ENCODE results near the gene GNB3. TPM values are rescaled to one million over a fixed set of nuclear protein-coding genes. Genes with fewer than 3 reads are reported as not detected.

Gene GNB3
- total and polyA plus RNA-seq, 2 of the 4 experiments (the other 2 are of a cell fraction) = 0.72 to 20.5 TPM

DNA sequence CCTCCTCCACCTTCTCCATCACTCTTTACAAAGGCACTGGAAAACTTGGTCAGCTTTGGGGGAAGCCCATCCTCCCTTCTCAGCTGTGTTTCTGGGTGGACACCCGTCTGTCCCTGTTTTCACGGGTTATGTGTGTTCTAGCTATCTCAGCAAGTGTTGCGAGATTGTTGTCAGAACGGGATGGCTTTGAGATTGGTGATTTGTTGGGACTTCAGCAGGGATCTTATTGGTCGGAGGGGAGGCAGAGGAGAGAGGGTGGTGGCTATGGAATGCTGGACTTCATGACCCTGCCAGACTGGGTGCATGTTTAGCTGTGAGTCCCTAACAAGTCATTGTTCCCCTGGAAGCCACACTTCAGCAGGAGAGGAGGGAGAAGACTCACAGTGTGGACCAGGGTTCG is 13.3 kb downstream of the GNB3 start:
- H3K4me3 ChIP-seq (ENCODE audit: insufficient read depth, low read depth, low read length) = no peak overlapping the region
- POLR2A ChIA-PET (ENCODE audit: unreplicated experiment) = no interaction called here

More for the DNA sequence above, 13.3 kb downstream of the GNB3 start:
- H4K8ac ChIP-seq (ENCODE audit: low read depth in 2 of 2, low read length in 2 of 2) = 0 out of 4 replicates have a peak overlapping the region, but pooled peaks of 1 of the 2 experiments have one; percentile 0
- H3K9me3 ChIP-seq (ENCODE audit: control insufficient read depth, insufficient read depth, low read length) = no peaks in the 10 kb centered on the region
- dilution Hi-C loops (cut with HindIII; ENCODE audit: low sequenced_read_pairs, unreplicated experiment) (no loop called here), intact Hi-C loops (cut with micrococcal nuclease) (no loop called here), in situ Hi-C loops (cut with MboI; ENCODE audit: low sequenced_read_pairs) (no loop called here)
- H3K9ac ChIP-seq (ENCODE audit: low read depth, low read length) = no peak overlapping the region
- no peak overlapping the region for H3K56ac ChIP-seq (ENCODE audit: extremely low read depth, insufficient read depth, low read length)
- H3K36me3 ChIP-seq (ENCODE audit: control insufficient read depth, insufficient read depth, low read length) = peaks cover 40% of the 10 kb centered on the region
- peaks cover 20 to 45% of the 10 kb centered on the region in 2 experiments for H3K79me1 ChIP-seq (ENCODE audit: low read depth in 1 of 2, low read length in 2 of 2)
- H2BK5ac ChIP-seq (ENCODE audit: low read depth, low read length, poor library complexity, severe bottlenecking) = no peak overlapping the region
- H2BK20ac ChIP-seq (ENCODE audit: low read depth, low read length) = no peak overlapping the region
- H3K4me2 ChIP-seq (ENCODE audit: low read depth, low read length) = no peak overlapping the region
- no peak overlapping the region for H2AFZ ChIP-seq (replicated peaks; ENCODE audit: low read length, poor library complexity)
- DNase-seq (no peak), ATAC-seq (ENCODE audit: low read depth) (no peak)
- H4K91ac ChIP-seq (ENCODE audit: insufficient read depth, low read depth, low read length) = no peak overlapping the region
- no peak overlapping the region for H3K27ac ChIP-seq (ENCODE audit: insufficient read depth, low read length)
- H3K9me1 ChIP-seq (ENCODE audit: insufficient read depth, low read length) = no peaks in the 10 kb centered on the region
- H2BK120ac ChIP-seq (ENCODE audit: low read depth, low read length) = no peak overlapping the region
- no peak overlapping the region for H2BK15ac ChIP-seq (ENCODE audit: low read depth, low read length)
- peak overlapping the region; percentile 63 for H2AK9ac ChIP-seq (replicated peaks; ENCODE audit: low read depth, low read length, poor library complexity)
- CTCF ChIA-PET = interaction anchor here (3.3 kb wide), 1 partner anchor 19 kb away, joined by 10 read pairs; the partner anchor contains the start of gene SPSB2
- peak overlapping the region; percentile 3; the same call in 1 of the 2 replicates for H2AK5ac ChIP-seq (ENCODE audit: low read depth, low read length)
- BruUV-seq (replicated peaks) = no TSS peak
- H4K5ac ChIP-seq (ENCODE audit: low read depth, low read length) = no peak overlapping the region
- peaks cover 5% of the 10 kb centered on the region for H3K4me1 ChIP-seq (ENCODE audit: control insufficient read depth, insufficient read depth, low read length)
- peak overlapping the region; percentile 25; the same call in 1 of the 2 replicates for H3K4ac ChIP-seq (ENCODE audit: low read depth, low read length)
- H3K23ac ChIP-seq (ENCODE audit: low read depth, low read length) = peak overlapping the region; percentile 53; the same call in 1 of the 2 replicates
- no peak overlapping the region for H3K14ac ChIP-seq (replicated peaks; ENCODE audit: low read depth, low read length)
- H4K20me1 ChIP-seq (ENCODE audit: insufficient read depth, low read length) = peaks cover 15% of the 10 kb centered on the region
- no peaks in the 10 kb centered on the region for H3K27me3 ChIP-seq (ENCODE audit: control insufficient read depth, insufficient read depth, low read length)
- TF ChIP-seq, protein P1, sequence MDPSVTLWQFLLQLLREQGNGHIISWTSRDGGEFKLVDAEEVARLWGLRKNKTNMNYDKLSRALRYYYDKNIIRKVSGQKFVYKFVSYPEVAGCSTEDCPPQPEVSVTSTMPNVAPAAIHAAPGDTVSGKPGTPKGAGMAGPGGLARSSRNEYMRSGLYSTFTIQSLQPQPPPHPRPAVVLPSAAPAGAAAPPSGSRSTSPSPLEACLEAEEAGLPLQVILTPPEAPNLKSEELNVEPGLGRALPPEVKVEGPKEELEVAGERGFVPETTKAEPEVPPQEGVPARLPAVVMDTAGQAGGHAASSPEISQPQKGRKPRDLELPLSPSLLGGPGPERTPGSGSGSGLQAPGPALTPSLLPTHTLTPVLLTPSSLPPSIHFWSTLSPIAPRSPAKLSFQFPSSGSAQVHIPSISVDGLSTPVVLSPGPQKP (IDR thresholded peaks at IDR 0.05; ENCODE audit: borderline replicate concordance, low read depth, low read length) = no peak
- TF ChIP-seq CHD1 (IDR thresholded peaks at IDR 0.05; ENCODE audit: low read depth, low read length) = no peak
- TF ChIP-seq CEBPB (IDR thresholded peaks at IDR 0.05; ENCODE audit: low read depth, low read length) = no peak
- no peak for TF ChIP-seq MAFK (IDR thresholded peaks at IDR 0.05; ENCODE audit: low read depth, low read length)
- no peak for TF ChIP-seq MXI1 (IDR thresholded peaks at IDR 0.05; ENCODE audit: borderline replicate concordance, low read depth, low read length)
- TF ChIP-seq NFE2L2 (IDR thresholded peaks at IDR 0.05; ENCODE audit: low read depth, low read length) = no peak
- TF ChIP-seq RAD21 (IDR thresholded peaks at IDR 0.05; ENCODE audit: low read length) = no peak
- TF ChIP-seq, protein P2, sequence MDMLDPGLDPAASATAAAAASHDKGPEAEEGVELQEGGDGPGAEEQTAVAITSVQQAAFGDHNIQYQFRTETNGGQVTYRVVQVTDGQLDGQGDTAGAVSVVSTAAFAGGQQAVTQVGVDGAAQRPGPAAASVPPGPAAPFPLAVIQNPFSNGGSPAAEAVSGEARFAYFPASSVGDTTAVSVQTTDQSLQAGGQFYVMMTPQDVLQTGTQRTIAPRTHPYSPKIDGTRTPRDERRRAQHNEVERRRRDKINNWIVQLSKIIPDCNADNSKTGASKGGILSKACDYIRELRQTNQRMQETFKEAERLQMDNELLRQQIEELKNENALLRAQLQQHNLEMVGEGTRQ (IDR thresholded peaks at IDR 0.05; ENCODE audit: low read depth, low read length) = no peak
- TF ChIP-seq POLR2A (IDR thresholded peaks at IDR 0.05; ENCODE audit: low read depth, low read length) = no peak
- TF ChIP-seq MAZ (IDR thresholded peaks at IDR 0.05; ENCODE audit: borderline replicate concordance, low read depth, low read length) = no peak
- no peak for TF ChIP-seq RCOR1 (IDR thresholded peaks at IDR 0.05; ENCODE audit: insufficient replicate concordance, low read length)
- TF ChIP-seq RFX5 (IDR thresholded peaks at IDR 0.05; ENCODE audit: low read depth, low read length) = no peak
- TF ChIP-seq, protein P3, sequence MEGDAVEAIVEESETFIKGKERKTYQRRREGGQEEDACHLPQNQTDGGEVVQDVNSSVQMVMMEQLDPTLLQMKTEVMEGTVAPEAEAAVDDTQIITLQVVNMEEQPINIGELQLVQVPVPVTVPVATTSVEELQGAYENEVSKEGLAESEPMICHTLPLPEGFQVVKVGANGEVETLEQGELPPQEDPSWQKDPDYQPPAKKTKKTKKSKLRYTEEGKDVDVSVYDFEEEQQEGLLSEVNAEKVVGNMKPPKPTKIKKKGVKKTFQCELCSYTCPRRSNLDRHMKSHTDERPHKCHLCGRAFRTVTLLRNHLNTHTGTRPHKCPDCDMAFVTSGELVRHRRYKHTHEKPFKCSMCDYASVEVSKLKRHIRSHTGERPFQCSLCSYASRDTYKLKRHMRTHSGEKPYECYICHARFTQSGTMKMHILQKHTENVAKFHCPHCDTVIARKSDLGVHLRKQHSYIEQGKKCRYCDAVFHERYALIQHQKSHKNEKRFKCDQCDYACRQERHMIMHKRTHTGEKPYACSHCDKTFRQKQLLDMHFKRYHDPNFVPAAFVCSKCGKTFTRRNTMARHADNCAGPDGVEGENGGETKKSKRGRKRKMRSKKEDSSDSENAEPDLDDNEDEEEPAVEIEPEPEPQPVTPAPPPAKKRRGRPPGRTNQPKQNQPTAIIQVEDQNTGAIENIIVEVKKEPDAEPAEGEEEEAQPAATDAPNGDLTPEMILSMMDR (conservative IDR thresholded peaks at IDR 0.05; ENCODE audit: low read depth, low read length) = no peak
- TF ChIP-seq BHLHE40 (IDR thresholded peaks at IDR 0.05; ENCODE audit: low read depth, low read length) = no peak
- TF ChIP-seq SMC3 (IDR thresholded peaks at IDR 0.05; ENCODE audit: low read depth, low read length) = no peak
- no peak for TF ChIP-seq FOS (IDR thresholded peaks at IDR 0.05; ENCODE audit: low read depth, low read length)
- 91% methylated on average over 5 of the region's 6 CpGs; no CpG with 5 or more reads in 1 of the 2 experiments for WGBS, 2 experiments (ENCODE audit: extremely low coverage in 2 of 2, insufficient read length in 1 of 2)
- no peak overlapping the region for H3K18ac ChIP-seq (ENCODE audit: low read depth, low read length)
